GM12878 (cell line): ENCODE data around the gene AFTPH. TPM values are rescaled to one million over a fixed set of nuclear protein-coding genes. Genes with fewer than 3 reads are reported as not detected.
A peak's percentile ranks its signal among the peaks of the same experiment; 100 is the strongest.

Experiments
- ATAC-seq: fragments of 200-7000 bp; cut with Tn5 transposase; 3 replicates; pipeline ENCODE4 v1.9.1; 2020; ENCODE audit warnings: mild to moderate bottlenecking, moderate library complexity
- BruUV-seq: library from RNA; stranded (reverse); fragments of 400-500 nt; replicated peaks from 2 replicates; lab custom pipeline; 2021; lab: Mats Ljungman, UMichigan
- CTCF ChIA-PET: fragments of 300-600 bp; sonication (Branson Sonifier 250); formaldehyde crosslinking; extraction: SDS; loops from one replicate; lab custom pipeline; 2021; ENCODE audit warnings: inconsistent platforms; lab: Yijun Ruan, JAX
- POLR2A ChIA-PET: fragments of 350-600 bp; formaldehyde crosslinking; extraction: SDS; loops from one replicate; lab custom pipeline; 2021; ENCODE audit warnings: inconsistent platforms; lab: Charles Lee
- RAD21 ChIA-PET: fragments of 300-600 bp; sonication (Branson Sonifier 250); formaldehyde crosslinking; loops from one replicate; lab custom pipeline; 2023; ENCODE audit warnings: antibody characterized with exemption; ENCODE audit not compliant: unreplicated experiment; lab: Charles Lee
- SMC1A ChIA-PET: fragments of 300-600 bp; sonication (Branson Sonifier 250); formaldehyde crosslinking; loops from one replicate; lab custom pipeline; 2023; ENCODE audit not compliant: unreplicated experiment, uncharacterized antibody; lab: Charles Lee
- DNase-seq: peaks from one replicate; pipeline ENCODE4 v3.0.0-alpha.2; 2011; ENCODE audit warnings: low read depth, low spot score
- FAIRE-seq: peaks from 3 replicates; lab custom pipeline; 2011; peaks lifted over from hg19 to GRCh38; lab: Jason Lieb, UNC
- H2AFZ ChIP-seq: 2 replicates; pipeline ENCODE4 v1.6.0; 2011; ENCODE audit warnings: low read depth, low read length, control low read depth; ENCODE audit not compliant: control insufficient read depth
- H3K27ac ChIP-seq: 2 replicates; pipeline ENCODE4 v1.5.1; 2011; ENCODE audit warnings: control low read depth; ENCODE audit not compliant: control insufficient read depth, insufficient read depth
- H3K27me3 ChIP-seq, 2 experiments: replicated peaks in 1 of 2; 2 replicates each; pipeline versions ENCODE4 v1.6.0 to v1.6.1; 2011; ENCODE audit warnings: low read length in 1 of 2; ENCODE audit not compliant: control insufficient read depth in 2 of 2, insufficient read depth in 2 of 2
- H3K36me3 ChIP-seq, 2 experiments: 2 replicates each; pipeline ENCODE4 v1.5.1; 2011; ENCODE audit warnings: low read length in 1 of 2; ENCODE audit not compliant: control insufficient read depth in 2 of 2, insufficient read depth in 2 of 2
- H3K4me1 ChIP-seq: 2 replicates; pipeline ENCODE4 v1.6.1; 2011; ENCODE audit warnings: mild to moderate bottlenecking, low read length, moderate library complexity, mixed read lengths; ENCODE audit not compliant: control insufficient read depth, insufficient read depth
- H3K4me2 ChIP-seq: 2 replicates; pipeline ENCODE4 v1.6.0; 2011; ENCODE audit warnings: control low read depth; ENCODE audit not compliant: control insufficient read depth, insufficient read depth
- H3K4me3 ChIP-seq: fragments of 200-600 bp; sonication (generic); 2 replicates; pipeline ENCODE4 v1.5.1; 2016
- H3K79me2 ChIP-seq: 2 replicates; pipeline ENCODE4 v1.6.0; 2011; ENCODE audit warnings: low read length; ENCODE audit not compliant: control insufficient read depth, insufficient read depth
- H3K9ac ChIP-seq: 2 replicates; pipeline ENCODE4 v1.8.0; 2011; ENCODE audit warnings: low read length, control low read depth, mixed read lengths; ENCODE audit not compliant: control insufficient read depth, insufficient read depth
- H3K9me3 ChIP-seq: replicated peaks from 3 replicates; pipeline ENCODE4 v1.5.1; 2011; ENCODE audit warnings: mild to moderate bottlenecking, low read length; ENCODE audit not compliant: control insufficient read depth, insufficient read depth
- H4K20me1 ChIP-seq: 2 replicates; pipeline ENCODE4 v1.6.0; 2011; ENCODE audit not compliant: control insufficient read depth, insufficient read depth
- ATF7 ChIP-seq: fragments of 450-650 bp; IDR thresholded peaks from 2 replicates; pipeline ENCODE4 v1.6.1; 2016; ENCODE audit warnings: low read depth, mild to moderate bottlenecking
- CHD4 ChIP-seq: fragments of 200-600 bp; sonication (generic); IDR thresholded peaks from 2 replicates; pipeline ENCODE4 v1.6.1; 2016; ENCODE audit warnings: mild to moderate bottlenecking
- EP300 ChIP-seq, 2 experiments: fragments of 150-350 bp in 1 of 2; IDR thresholded peaks; 2 replicates each; pipeline ENCODE4 v1.6.1; 2011 to 2012; ENCODE audit warnings: low read depth in 2 of 2, low read length in 2 of 2, borderline replicate concordance in 1 of 2, improper control_type of control experiment in 1 of 2, inconsistent platforms in 1 of 2; ENCODE audit not compliant: control insufficient read depth in 1 of 2
- FOXK2 ChIP-seq: fragments of 450-650 bp; IDR thresholded peaks from 2 replicates; pipeline ENCODE4 v1.6.1; 2017; ENCODE audit warnings: mild to moderate bottlenecking, moderate library complexity
- IRF4 ChIP-seq: IDR thresholded peaks from 2 replicates; pipeline ENCODE4 v1.6.1; 2011; ENCODE audit warnings: low read depth, low read length
- KAT2A ChIP-seq: conservative IDR thresholded peaks from 2 replicates; pipeline ENCODE4 v1.6.1; 2011; ENCODE audit warnings: low read depth, low read length; ENCODE audit not compliant: control insufficient read depth
- MLLT1 ChIP-seq: fragments of 450-650 bp; IDR thresholded peaks from 2 replicates; pipeline ENCODE4 v1.6.1; 2016; ENCODE audit warnings: mild to moderate bottlenecking
- RUNX3 ChIP-seq: IDR thresholded peaks from 2 replicates; pipeline ENCODE4 v1.6.1; 2012; ENCODE audit warnings: low read length, inconsistent platforms
- SIN3A ChIP-seq: IDR thresholded peaks from 2 replicates; pipeline ENCODE4 v1.6.1; 2012; ENCODE audit warnings: low read depth, low read length, improper control_type of control experiment
- SMC3 ChIP-seq: IDR thresholded peaks from 2 replicates; pipeline ENCODE4 v1.6.1; 2011; ENCODE audit warnings: low read length, improper control_type of control experiment, borderline replicate concordance
- SP1 ChIP-seq: IDR thresholded peaks from one replicate; pipeline ENCODE4 v1.6.1; 2011; ENCODE audit warnings: low read depth, low read length
- SRF ChIP-seq, 2 experiments: IDR thresholded peaks; 2 replicates each; pipeline ENCODE4 v1.6.1; 2011; ENCODE audit warnings: low read depth in 2 of 2, low read length in 2 of 2, mild to moderate bottlenecking in 1 of 2, moderate library complexity in 1 of 2
- ZZZ3 ChIP-seq: IDR thresholded peaks from 2 replicates; pipeline ENCODE4 v1.6.1; 2011; ENCODE audit warnings: low read depth; ENCODE audit not compliant: control insufficient read depth, insufficient read length
- WGBS: methylation state at CpG from one replicate; pipeline ENCODE4 v1.1.6; 2016; ENCODE audit warnings: low lambda C conversion rate; ENCODE audit not compliant: insufficient replicate concordance, insufficient coverage; ENCODE audit errors: missing lambda C conversion rate; 5-methylcytosine and 5-hydroxymethylcytosine counted together
- in situ Hi-C: fragments of 300-500 bp; cut with MboI; formaldehyde crosslinking; loops from 9 replicates; pipeline ENCODE4 v1.14.3; 2018; ENCODE audit warnings: mixed read lengths
- intact Hi-C: fragments of 100-400 bp; cut with micrococcal nuclease; formaldehyde crosslinking; loops from one replicate; pipeline ENCODE4 v1.14.2; 2022; ENCODE audit not compliant: unreplicated experiment
- polyA plus RNA-seq, 11 experiments: library from polyadenylated mRNA; depleted of rRNA in 4 of 11; unstranded in 6 of 11; stranded (reverse) in 5 of 11; fragments of >200 nt; fragmentation: Nextera tagmentation in 4 of 11; fragmentation: Illumina TruSeq in 1 of 11; extraction: Ambion mirVana in 4 of 11; extraction: Trizol in 1 of 11; gene quantifications; 1 replicate in 1 of 11; 2 replicates in 10 of 11; pipeline versions ENCODE4 v1.2.1 to v1.2.3, GENCODE V29; 2011 to 2016; ENCODE audit warnings: inconsistent platforms in 2 of 11, missing spikeins in 2 of 11, low read depth in 1 of 11
- total RNA-seq, 4 experiments: library from RNA; depleted of rRNA in 3 of 4; stranded (reverse); fragments of >200 nt in 3 of 4; fragmentation: Illumina TruSeq in 1 of 4; extraction: Trizol in 1 of 4; gene quantifications; 2 replicates each; pipeline versions ENCODE4 v1.2.1 to v1.2.3, GENCODE V29; 2013 to 2021
- TF ChIP-seq, protein P1 (sequence below): fragments of 450-650 bp; IDR thresholded peaks from 2 replicates; pipeline ENCODE4 v1.6.1; 2017; ENCODE audit warnings: mild to moderate bottlenecking, low read depth, inconsistent platforms; ENCODE audit not compliant: poor library complexity, severe bottlenecking
- TF ChIP-seq, protein P2 (sequence below): IDR thresholded peaks from 2 replicates; pipeline ENCODE4 v1.6.1; 2011; ENCODE audit warnings: borderline replicate concordance, low read depth, mild to moderate bottlenecking, moderate library complexity, mixed read lengths, low read length; ENCODE audit not compliant: insufficient read depth; ENCODE audit errors: extremely low read length
- TF ChIP-seq, protein P3 (sequence below): fragments of 450-650 bp; IDR thresholded peaks from 2 replicates; pipeline ENCODE4 v1.6.1; 2018; ENCODE audit warnings: mild to moderate bottlenecking, low read depth, moderate library complexity; ENCODE audit not compliant: partially characterized antibody

Gene AFTPH
- total and polyA plus RNA-seq, 10 of the 15 experiments (the other 5 are each of a cell fraction or from before 2014, with no cell fraction given): 25.6 to 77.3 (median 39.5) TPM

GRCh38 chr2:64586883-64587481 lies 62.9 kb downstream of the AFTPH start:
- intact Hi-C loops: loop anchor here (1.0 to 2.0 kb wide), 4 partner anchors 60 to 446 kb away; no protein-coding TSS in a partner anchor
- Histone ChIP-seq H3K36me3 (peaks cover 2 to 18% of the 10 kb centered on the region in 2 experiments), H3K9ac (no peak overlapping the region), H3K27ac (no peak overlapping the region), H3K4me1 (peaks cover 40% of the 10 kb centered on the region), H3K79me2 (peaks cover 3% of the 10 kb centered on the region), H3K4me3 (no peak overlapping the region), H3K4me2 (no peak overlapping the region), H4K20me1 (no peaks in the 10 kb centered on the region), H3K27me3 (no peaks in the 10 kb centered on the region), H2AFZ (no peak overlapping the region), H3K9me3 (no peaks in the 10 kb centered on the region)
- ATAC-seq (peak; percentile 30), FAIRE-seq (peak; percentile 87), DNase-seq (no peak)
- ChIA-PET RAD21 (interaction anchor here (0.8 to 2.3 kb wide), 30 partner anchors 12 to 355 kb away, joined by 3 to 20 read pairs (median 4); partner anchors contain the start of genes AFTPH and SERTAD2), POLR2A (interaction anchor here (0.6 to 2.0 kb wide), 8 partner anchors 28 to 275 kb away, joined by 3 to 10 read pairs (median 4); partner anchors contain the start of genes AFTPH and SERTAD2), SMC1A (interaction anchor here (0.6 to 4.5 kb wide), 47 partner anchors 9 to 446 kb away, joined by 3 to 50 read pairs (median 4); partner anchors contain the start of genes AFTPH and SERTAD2), CTCF (interaction anchor here (0.9 to 7.8 kb wide), 52 partner anchors 10 to 537 kb away, joined by 3 to 80 read pairs (median 6); partner anchors contain the start of gene AFTPH)
- in situ Hi-C loops: no loop called here
- WGBS: 61% methylated on average over 6 of the region's 6 CpGs
- BruUV-seq: no TSS peak
- TF ChIP-seq SP1: no peak
- no peak for TF ChIP-seq SRF (IDR thresholded peaks at IDR 0.05; ENCODE audit: low read depth in 2 of 2, low read length in 2 of 2)
- TF ChIP-seq RUNX3: peak; percentile 14; the same call in 1 of the 2 replicates
- TF ChIP-seq ATF7: 0 out of 2 replicates have a peak, but pooled peaks have one; percentile 10
- TF ChIP-seq EP300 (IDR thresholded peaks at IDR 0.05; ENCODE audit: borderline replicate concordance in 1 of 2, control insufficient read depth in 1 of 2, low read depth in 2 of 2, low read length in 2 of 2): no peak
- TF ChIP-seq KAT2A: no peak
- TF ChIP-seq, protein P1, sequence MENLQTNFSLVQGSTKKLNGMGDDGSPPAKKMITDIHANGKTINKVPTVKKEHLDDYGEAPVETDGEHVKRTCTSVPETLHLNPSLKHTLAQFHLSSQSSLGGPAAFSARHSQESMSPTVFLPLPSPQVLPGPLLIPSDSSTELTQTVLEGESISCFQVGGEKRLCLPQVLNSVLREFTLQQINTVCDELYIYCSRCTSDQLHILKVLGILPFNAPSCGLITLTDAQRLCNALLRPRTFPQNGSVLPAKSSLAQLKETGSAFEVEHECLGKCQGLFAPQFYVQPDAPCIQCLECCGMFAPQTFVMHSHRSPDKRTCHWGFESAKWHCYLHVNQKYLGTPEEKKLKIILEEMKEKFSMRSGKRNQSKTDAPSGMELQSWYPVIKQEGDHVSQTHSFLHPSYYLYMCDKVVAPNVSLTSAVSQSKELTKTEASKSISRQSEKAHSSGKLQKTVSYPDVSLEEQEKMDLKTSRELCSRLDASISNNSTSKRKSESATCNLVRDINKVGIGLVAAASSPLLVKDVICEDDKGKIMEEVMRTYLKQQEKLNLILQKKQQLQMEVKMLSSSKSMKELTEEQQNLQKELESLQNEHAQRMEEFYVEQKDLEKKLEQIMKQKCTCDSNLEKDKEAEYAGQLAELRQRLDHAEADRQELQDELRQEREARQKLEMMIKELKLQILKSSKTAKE: no peak
- no peak for TF ChIP-seq IRF4
- TF ChIP-seq, protein P2, sequence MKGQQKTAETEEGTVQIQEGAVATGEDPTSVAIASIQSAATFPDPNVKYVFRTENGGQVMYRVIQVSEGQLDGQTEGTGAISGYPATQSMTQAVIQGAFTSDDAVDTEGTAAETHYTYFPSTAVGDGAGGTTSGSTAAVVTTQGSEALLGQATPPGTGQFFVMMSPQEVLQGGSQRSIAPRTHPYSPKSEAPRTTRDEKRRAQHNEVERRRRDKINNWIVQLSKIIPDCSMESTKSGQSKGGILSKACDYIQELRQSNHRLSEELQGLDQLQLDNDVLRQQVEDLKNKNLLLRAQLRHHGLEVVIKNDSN: no peak
- TF ChIP-seq ZZZ3: no peak
- TF ChIP-seq, protein P3, sequence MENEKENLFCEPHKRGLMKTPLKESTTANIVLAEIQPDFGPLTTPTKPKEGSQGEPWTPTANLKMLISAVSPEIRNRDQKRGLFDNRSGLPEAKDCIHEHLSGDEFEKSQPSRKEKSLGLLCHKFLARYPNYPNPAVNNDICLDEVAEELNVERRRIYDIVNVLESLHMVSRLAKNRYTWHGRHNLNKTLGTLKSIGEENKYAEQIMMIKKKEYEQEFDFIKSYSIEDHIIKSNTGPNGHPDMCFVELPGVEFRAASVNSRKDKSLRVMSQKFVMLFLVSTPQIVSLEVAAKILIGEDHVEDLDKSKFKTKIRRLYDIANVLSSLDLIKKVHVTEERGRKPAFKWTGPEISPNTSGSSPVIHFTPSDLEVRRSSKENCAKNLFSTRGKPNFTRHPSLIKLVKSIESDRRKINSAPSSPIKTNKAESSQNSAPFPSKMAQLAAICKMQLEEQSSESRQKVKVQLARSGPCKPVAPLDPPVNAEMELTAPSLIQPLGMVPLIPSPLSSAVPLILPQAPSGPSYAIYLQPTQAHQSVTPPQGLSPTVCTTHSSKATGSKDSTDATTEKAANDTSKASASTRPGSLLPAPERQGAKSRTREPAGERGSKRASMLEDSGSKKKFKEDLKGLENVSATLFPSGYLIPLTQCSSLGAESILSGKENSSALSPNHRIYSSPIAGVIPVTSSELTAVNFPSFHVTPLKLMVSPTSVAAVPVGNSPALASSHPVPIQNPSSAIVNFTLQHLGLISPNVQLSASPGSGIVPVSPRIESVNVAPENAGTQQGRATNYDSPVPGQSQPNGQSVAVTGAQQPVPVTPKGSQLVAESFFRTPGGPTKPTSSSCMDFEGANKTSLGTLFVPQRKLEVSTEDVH: no peak
- no peak for TF ChIP-seq MLLT1
- no peak for TF ChIP-seq SIN3A
- TF ChIP-seq FOXK2: no peak
- no peak for TF ChIP-seq CHD4
- peak; percentile 73; the same call in 1 of the 2 replicates for TF ChIP-seq SMC3
